Measurements from ENCODE around the gene ABCA4.
A peak's percentile ranks its signal among the peaks of the same experiment; 100 is the strongest.

Gene ABCA4

GRCh38 chr1:94044290-94044790 lies 76.6 kb downstream of the ABCA4 start:
- TF ChIP-seq REST (IDR thresholded peaks at IDR 0.05; ENCODE audit: insufficient read depth in 1 of 2, low read depth in 2 of 2, low read length in 2 of 2), result 0 out of 4 replicates have a peak, but pooled peaks of 1 of the 2 experiments have one; percentile 11
- TF ChIP-seq SIN3A (IDR thresholded peaks at IDR 0.05; ENCODE audit: borderline replicate concordance, insufficient read depth, low read length), result no peak
- peak; percentile 83 for TF ChIP-seq FOXP2 (optimal IDR thresholded peaks at IDR 0.05; ENCODE audit: borderline replicate concordance, extremely low read depth, extremely low read length, insufficient read depth)
- TF ChIP-seq POLR2AphosphoS5 (IDR thresholded peaks at IDR 0.05; ENCODE audit: low read depth, low read length), result no peak
- TF ChIP-seq TAF1 (IDR thresholded peaks at IDR 0.05; ENCODE audit: borderline replicate concordance, insufficient read depth, low read length), result no peak

- TF ChIP-seq FOXP2 (optimal IDR thresholded peaks at IDR 0.05; ENCODE audit: borderline replicate concordance, extremely low read depth, extremely low read length, insufficient read depth) (no peak), SIN3A (IDR thresholded peaks at IDR 0.05; ENCODE audit: borderline replicate concordance, insufficient read depth, low read length) (no peak), TAF1 (IDR thresholded peaks at IDR 0.05; ENCODE audit: borderline replicate concordance, insufficient read depth, low read length) (no peak), POLR2AphosphoS5 (IDR thresholded peaks at IDR 0.05; ENCODE audit: low read depth, low read length) (no peak), REST (IDR thresholded peaks at IDR 0.05; ENCODE audit: insufficient read depth in 1 of 2, low read depth in 2 of 2, low read length in 2 of 2) (no peak)
Measured at GRCh38 chr1:94043738-94044289, 77.1 kb downstream of the ABCA4 start.

GRCh38 chr1:94042388-94042787 lies 78.6 kb downstream of the ABCA4 start:
- TF ChIP-seq FOXP2 (optimal IDR thresholded peaks at IDR 0.05; ENCODE audit: borderline replicate concordance, extremely low read depth, extremely low read length, insufficient read depth), result no peak
- no peak for TF ChIP-seq TAF1 (IDR thresholded peaks at IDR 0.05; ENCODE audit: borderline replicate concordance, insufficient read depth, low read length)
- TF ChIP-seq POLR2AphosphoS5 (IDR thresholded peaks at IDR 0.05; ENCODE audit: low read depth, low read length), result no peak
- TF ChIP-seq REST (IDR thresholded peaks at IDR 0.05; ENCODE audit: insufficient read depth in 1 of 2, low read depth in 2 of 2, low read length in 2 of 2), result no peak

GRCh38 chr1:94039871-94040569 lies 80.9 kb downstream of the ABCA4 start:
- TF ChIP-seq REST (IDR thresholded peaks at IDR 0.05; ENCODE audit: insufficient read depth in 1 of 2, low read depth in 2 of 2, low read length in 2 of 2) (no peak), TAF1 (IDR thresholded peaks at IDR 0.05; ENCODE audit: borderline replicate concordance, insufficient read depth, low read length) (no peak), SIN3A (IDR thresholded peaks at IDR 0.05; ENCODE audit: borderline replicate concordance, insufficient read depth, low read length) (no peak), FOXP2 (optimal IDR thresholded peaks at IDR 0.05; ENCODE audit: borderline replicate concordance, extremely low read depth, extremely low read length, insufficient read depth) (no peak), POLR2AphosphoS5 (IDR thresholded peaks at IDR 0.05; ENCODE audit: low read depth, low read length) (no peak)

Measured in PFSK-1 (cell line).